Activated naive CD4-positive, alpha-beta T cell (primary cell): Measurements from ENCODE around the gene COL13A1.

Experiments
- DNase-seq, 4 experiments: peaks; one replicate each; lab custom pipeline; 2025; lab: John Stamatoyannopoulos, UW

The COL13A1 gene

GRCh38 chr10:69820817-69821216 is 19.1 kb downstream of the COL13A1 start:
- no peak for DNase-seq

- no peak for DNase-seq
Measured at GRCh38 chr10:69825604-69826003, 23.9 kb downstream of the COL13A1 start.

- no peak for DNase-seq
Measured at GRCh38 chr10:69826094-69826493, 24.4 kb downstream of the COL13A1 start.

GRCh38 chr10:69826789-69827554 is 25.3 kb downstream of the COL13A1 start:
- no peak for DNase-seq

- DNase-seq = no peak
Measured at GRCh38 chr10:69828144-69828870, 26.6 kb downstream of the COL13A1 start.

GRCh38 chr10:69829775-69830174 is 28.1 kb downstream of the COL13A1 start:
- DNase-seq = no peak

GRCh38 chr10:69831231-69831855 is 29.6 kb downstream of the COL13A1 start:
- no peak for DNase-seq

- no peak for DNase-seq
Measured at GRCh38 chr10:69835233-69835632, 33.5 kb downstream of the COL13A1 start.

GRCh38 chr10:69835875-69836730 is 34.4 kb downstream of the COL13A1 start:
- no peak for DNase-seq

- no peak for DNase-seq
Measured at GRCh38 chr10:69836731-69837030, 35.0 kb downstream of the COL13A1 start.

GRCh38 chr10:69837261-69837660 is 35.6 kb downstream of the COL13A1 start:
- no peak for DNase-seq

GRCh38 chr10:69838418-69838817 is 36.7 kb downstream of the COL13A1 start:
- DNase-seq = no peak

GRCh38 chr10:69838853-69839252 is 37.1 kb downstream of the COL13A1 start:
- DNase-seq = no peak

- no peak for DNase-seq
Measured at GRCh38 chr10:69839696-69840345, 38.1 kb downstream of the COL13A1 start.

- DNase-seq = no peak
Measured at GRCh38 chr10:69840773-69841172, 39.1 kb downstream of the COL13A1 start.

GRCh38 chr10:69842020-69842419 is 40.3 kb downstream of the COL13A1 start:
- DNase-seq = no peak

- DNase-seq = no peak
Measured at GRCh38 chr10:69842882-69843281, 41.2 kb downstream of the COL13A1 start.

- DNase-seq = no peak
Measured at GRCh38 chr10:69843923-69844322, 42.2 kb downstream of the COL13A1 start.

- DNase-seq = no peak
Measured at GRCh38 chr10:69844698-69845097, 43.0 kb downstream of the COL13A1 start.

- DNase-seq = no peak
Measured at GRCh38 chr10:69845574-69846292, 44.0 kb downstream of the COL13A1 start.

GRCh38 chr10:69846293-69846921 is 44.7 kb downstream of the COL13A1 start:
- no peak for DNase-seq
